HCT116 (cell line): ENCODE results near the gene RNF144B. TPM values are rescaled to one million over a fixed set of nuclear protein-coding genes. Genes with fewer than 3 reads are reported as not detected.
"Not testable (repeated sequence)": the region's sequence is repeated elsewhere in the genome, so short reads cannot be mapped to it uniquely, and the experiment has no call there.

Experiments
- ATAC-seq: fragments of 200-7000 bp; cut with Tn5 transposase; 2 replicates; pipeline ENCODE4 v1.9.1; 2020; ENCODE audit warnings: mild to moderate bottlenecking, moderate library complexity
- BruUV-seq: library from RNA; stranded (reverse); fragments of 400-500 nt; replicated peaks from 2 replicates; lab custom pipeline; 2021; lab: Mats Ljungman, UMichigan
- CTCF ChIA-PET: fragments of 300-600 bp; sonication (Branson Sonifier 250); formaldehyde crosslinking; loops from one replicate; lab custom pipeline; 2021; ENCODE audit warnings: antibody characterized with exemption; lab: Charles Lee
- POLR2A ChIA-PET: fragments of 300-600, 350-600 bp; sonication (Branson Sonifier 250); formaldehyde crosslinking; loops from one replicate; lab custom pipeline; 2021; ENCODE audit warnings: antibody characterized with exemption; lab: Charles Lee
- RAD21 ChIA-PET, 2 experiments: fragments of 300-600 bp; sonication (Branson Sonifier 250); formaldehyde crosslinking; loops; one replicate each; lab custom pipeline; 2023; ENCODE audit warnings: low total read pairs in 2 of 2; ENCODE audit not compliant: uncharacterized antibody in 2 of 2, unreplicated experiment in 2 of 2, low non-redundant PET in 1 of 2; lab: Charles Lee
- DNase-seq: peaks from one replicate; pipeline ENCODE4 v3.0.0-alpha.2; 2010; ENCODE audit warnings: low read depth, low spot score
- H2AFZ ChIP-seq: fragments of 200-600 bp; shearing (Covaris generic), sonication (generic); 2 replicates; pipeline ENCODE4 v1.6.1; 2017; ENCODE audit warnings: low read depth, mixed run types, mixed read lengths, antibody characterized with exemption, low read length; ENCODE audit not compliant: poor library complexity, severe bottlenecking
- H3K27ac ChIP-seq: 2 replicates; pipeline ENCODE4 v1.5.1; 2012; ENCODE audit warnings: low read depth, low read length
- H3K27me3 ChIP-seq: fragments of 200-600 bp; sonication (generic); 2 replicates; pipeline ENCODE4 v1.6.1; 2016; ENCODE audit warnings: mixed run types, low read length, mixed read lengths; ENCODE audit not compliant: insufficient read depth
- H3K36me3 ChIP-seq, 2 experiments: fragments of 200-500 bp in 1 of 2; fragments of 200-600 bp in 1 of 2; sonication (Bioruptor generic) in 1 of 2; sonication (generic) in 1 of 2; 2 replicates each; pipeline versions ENCODE4 v1.5.1 to v1.6.1; 2014 to 2016; ENCODE audit warnings: low read length in 2 of 2, inconsistent platforms in 1 of 2, mixed read lengths in 1 of 2, mixed run types in 1 of 2; ENCODE audit not compliant: insufficient read depth in 2 of 2, control insufficient read depth in 1 of 2
- H3K4me1 ChIP-seq, 2 experiments: fragments of 200-600 bp in 1 of 2; sonication (generic) in 1 of 2; 2 replicates each; pipeline versions ENCODE4 v1.5.1 to v1.6.1; 2012 to 2017; ENCODE audit warnings: low read length in 2 of 2, inconsistent platforms in 1 of 2, mild to moderate bottlenecking in 1 of 2, mixed read lengths in 1 of 2, mixed run types in 1 of 2, moderate library complexity in 1 of 2; ENCODE audit not compliant: insufficient read depth in 2 of 2, control insufficient read depth in 1 of 2
- H3K4me2 ChIP-seq: fragments of 200-600 bp; sonication (generic); 2 replicates; pipeline ENCODE4 v1.6.1; 2017; ENCODE audit warnings: mixed run types, low read length, mixed read lengths
- H3K4me3 ChIP-seq, 2 experiments: fragments of 200-600 bp in 1 of 2; sonication (generic) in 1 of 2; replicated peaks in 1 of 2; 2 replicates each; pipeline ENCODE4 v1.5.1; 2011 to 2016; ENCODE audit warnings: low read length in 2 of 2, control low read depth in 1 of 2, low read depth in 1 of 2, mild to moderate bottlenecking in 1 of 2, mixed read lengths in 1 of 2, mixed run types in 1 of 2
- H3K79me2 ChIP-seq: fragments of 200-600 bp; sonication (generic); 2 replicates; pipeline ENCODE4 v1.6.1; 2017; ENCODE audit warnings: mild to moderate bottlenecking, mixed run types, low read length, moderate library complexity, mixed read lengths; ENCODE audit not compliant: insufficient read depth
- H3K9ac ChIP-seq: fragments of 200-600 bp; sonication (generic); 2 replicates; pipeline ENCODE4 v1.6.1; 2016; ENCODE audit warnings: low read length, mixed read lengths
- H3K9me2 ChIP-seq: fragments of 200-600 bp; sonication (generic), shearing (Covaris generic); 2 replicates; pipeline ENCODE4 v1.6.1; 2017; ENCODE audit warnings: mixed run types, mild to moderate bottlenecking, moderate library complexity; ENCODE audit not compliant: insufficient read depth
- H3K9me3 ChIP-seq, 2 experiments: fragments of 200-500 bp in 1 of 2; fragments of 200-600 bp in 1 of 2; sonication (Bioruptor generic) in 1 of 2; sonication (generic) in 1 of 2; 2 replicates each; pipeline ENCODE4 v1.6.1; 2014 to 2017; ENCODE audit warnings: low read length in 2 of 2, mixed read lengths in 2 of 2, inconsistent platforms in 1 of 2, low read depth in 1 of 2, mild to moderate bottlenecking in 1 of 2, mixed run types in 1 of 2, moderate library complexity in 1 of 2; ENCODE audit not compliant: control insufficient read depth in 1 of 2, insufficient read depth in 1 of 2
- H4K20me1 ChIP-seq: fragments of 200-600 bp; sonication (generic), shearing (Covaris generic); 2 replicates; pipeline ENCODE4 v1.6.1; 2017; ENCODE audit warnings: mixed run types, mild to moderate bottlenecking, moderate library complexity; ENCODE audit not compliant: insufficient read depth
- ATF3 ChIP-seq: IDR thresholded peaks from 2 replicates; pipeline ENCODE4 v1.6.1; 2012
- CBX3 ChIP-seq: IDR thresholded peaks from 2 replicates; pipeline ENCODE4 v1.6.1; 2012; ENCODE audit warnings: low read depth
- EGR1 ChIP-seq: IDR thresholded peaks from 2 replicates; pipeline ENCODE4 v1.6.1; 2012; ENCODE audit warnings: low read depth
- EZH2 ChIP-seq: fragments of 200-600 bp; sonication (generic); IDR thresholded peaks from 2 replicates; pipeline ENCODE4 v1.6.1; 2017; ENCODE audit warnings: antibody characterized with exemption, mixed run types
- MAX ChIP-seq: IDR thresholded peaks from 2 replicates; pipeline ENCODE4 v1.6.1; 2012
- SIN3A ChIP-seq: IDR thresholded peaks from 2 replicates; pipeline ENCODE4 v1.6.1; 2012; ENCODE audit warnings: low read depth
- ZBTB33 ChIP-seq: IDR thresholded peaks from 2 replicates; pipeline ENCODE4 v1.6.1; 2011; ENCODE audit warnings: mild to moderate bottlenecking, low read length, moderate library complexity; ENCODE audit not compliant: insufficient replicate concordance; ENCODE audit errors: extremely low read depth
- intact Hi-C: fragments of 100-400 bp; cut with micrococcal nuclease; formaldehyde crosslinking; loops from 2 replicates; pipeline ENCODE4 v1.10.0; 2022
- total RNA-seq: library from RNA; stranded (reverse); gene quantifications from one replicate; pipeline ENCODE4 v1.2.1, GENCODE V29; 2021; ENCODE audit not compliant: unreplicated experiment

RNF144B gene
- total RNA-seq, 1 experiment from 2014 or later, result 2.1 TPM

GRCh38 chr6:18397701-18398100 lies 10.6 kb downstream of the RNF144B start:
- no peak for DNase-seq
- CTCF ChIA-PET, result no interaction called here
- no peaks in the 10 kb centered on the region for H3K27me3 ChIP-seq

GRCh38 chr6:18398225-18398624 lies 11.1 kb downstream of the RNF144B start:
- H3K79me2 ChIP-seq, RAD21 ChIA-PET, CTCF ChIA-PET, BruUV-seq, H3K9me2 ChIP-seq, DNase-seq, H3K9me3 ChIP-seq, H3K4me1 ChIP-seq, H3K9ac ChIP-seq, H3K27me3 ChIP-seq, ATAC-seq, H2AFZ ChIP-seq, H4K20me1 ChIP-seq, H3K4me3 ChIP-seq, H3K27ac ChIP-seq, H3K36me3 ChIP-seq, intact Hi-C loops, H3K4me2 ChIP-seq: not testable (repeated sequence)
- POLR2A ChIA-PET, result interaction anchor here (2.0 kb wide), 1 partner anchor 11 kb away, joined by 5 read pairs; the partner anchor contains the start of gene RNF144B

More at GRCh38 chr6:18397701-18398100, 10.6 kb downstream of the RNF144B start:
- BruUV-seq, result no TSS peak
- H3K9me2 ChIP-seq, result no peaks in the 10 kb centered on the region
- RAD21 ChIA-PET, result no interaction called here
- no peaks in the 10 kb centered on the region for H4K20me1 ChIP-seq
- no peak overlapping the region for H3K4me3 ChIP-seq
- POLR2A ChIA-PET, result interaction anchor here (2.0 kb wide), 1 partner anchor 11 kb away, joined by 5 read pairs; the partner anchor contains the start of gene RNF144B
- intact Hi-C loops, result no loop called here
- no peak for TF ChIP-seq MAX
- TF ChIP-seq SIN3A, result no peak
- TF ChIP-seq ATF3, result no peak
- no peak for TF ChIP-seq ZBTB33
- TF ChIP-seq CBX3, result no peak
- TF ChIP-seq EZH2, result no peak
- TF ChIP-seq EGR1, result no peak
- TF ChIP-seq, all 23 proteins: peak for 0
- Histone ChIP-seq H3K9ac (no peak overlapping the region), H3K4me2 (no peak overlapping the region), H3K4me1 (no peaks in the 10 kb centered on the region), H3K9me3 (no peaks in the 10 kb centered on the region), H2AFZ (no peak overlapping the region), H3K27ac (no peak overlapping the region), H3K36me3 (no peaks in the 10 kb centered on the region), H3K79me2 (no peaks in the 10 kb centered on the region)
- no peak for ATAC-seq
